NCI-H446 treated with DMSO at 0.1 percent for 48 hours (cell line): Measurements from ENCODE around the gene GAGE1.
"Not testable (repeated sequence)": the region's sequence is repeated elsewhere in the genome, so short reads cannot be mapped to it uniquely, and the experiment has no call there.

Experiments
- DNase-seq: peaks from one replicate; lab custom pipeline; 2025; lab: John Stamatoyannopoulos, UW

Gene GAGE1

GRCh38 chrX:49598720-49599119, at the start of gene GAGE1:
Gene GAGE1 (plus strand): TSS chrX:49599020. CDS start chrX:49600175, 1,155 bp downstream.
- DNase-seq = not testable (repeated sequence)

GRCh38 chrX:49550989-49551388, 47.8 kb upstream of the GAGE1 start, which contains the start of gene GAGE12E:
Gene GAGE12E (plus strand): TSS chrX:49551289. CDS start chrX:49552444, 1,155 bp downstream.
- not testable (repeated sequence) for DNase-seq

GRCh38 chrX:49560542-49560941, 38.3 kb upstream of the GAGE1 start, which contains the start of gene GAGE12F:
Gene GAGE12F (plus strand): TSS chrX:49560842. CDS start chrX:49561997, 1,155 bp downstream.
- DNase-seq = not testable (repeated sequence)

GRCh38 chrX:49568728-49569127, 30.1 kb upstream of the GAGE1 start:
- DNase-seq = not testable (repeated sequence)

GRCh38 chrX:49569152-49569551, 29.7 kb upstream of the GAGE1 start:
- not testable (repeated sequence) for DNase-seq

- not testable (repeated sequence) for DNase-seq
Observed at GRCh38 chrX:49570100-49570499, 28.7 kb upstream of the GAGE1 start, which contains the start of gene GAGE12G. Gene GAGE12G (plus strand): TSS chrX:49570400. CDS start chrX:49571555, 1,155 bp downstream.

- not testable (repeated sequence) for DNase-seq
Observed at GRCh38 chrX:49579649-49580048, 19.2 kb upstream of the GAGE1 start, which contains the start of gene GAGE12H. Gene GAGE12H (plus strand): TSS chrX:49579949. CDS start chrX:49581104, 1,155 bp downstream.

GRCh38 chrX:49589196-49589595, 9.6 kb upstream of the GAGE1 start, which contains the start of gene GAGE2A:
Gene GAGE2A (plus strand): TSS chrX:49589496. CDS start chrX:49590651, 1,155 bp downstream.
- not testable (repeated sequence) for DNase-seq

GRCh38 chrX:49589769-49590478, 8.9 kb upstream of the GAGE1 start:
- not testable (repeated sequence) for DNase-seq

- DNase-seq = not testable (repeated sequence)
Observed at GRCh38 chrX:49590488-49590887, 8.3 kb upstream of the GAGE1 start.

GRCh38 chrX:49610718-49611310, 12.0 kb downstream of the GAGE1 start:
- no peak for DNase-seq

- DNase-seq = no peak
Observed at GRCh38 chrX:49618574-49618973, 19.8 kb downstream of the GAGE1 start.

- no peak for DNase-seq
Observed at GRCh38 chrX:49627086-49627777, 28.4 kb downstream of the GAGE1 start.

- DNase-seq = no peak
Observed at GRCh38 chrX:49644991-49645637, 46.3 kb downstream of the GAGE1 start.

- no peak for DNase-seq
Observed at GRCh38 chrX:49656533-49656932, 57.7 kb downstream of the GAGE1 start.
